GM23338 (cell line): ENCODE measurements around the gene ATP2A3. TPM values are rescaled to one million over a fixed set of nuclear protein-coding genes. Genes with fewer than 3 reads are reported as not detected.

Experiments used
- ATAC-seq: fragments of 200-7000 bp; cut with Tn5 transposase; 3 replicates; pipeline ENCODE4 v1.9.1; 2020
- DNase-seq: peaks from one replicate; pipeline ENCODE4 v3.0.0-alpha.2; 2015; ENCODE audit warnings: low spot score
- H2AFZ ChIP-seq: fragments of 200-600 bp; sonication (generic); 2 replicates; pipeline ENCODE4 v1.8.0; 2016; ENCODE audit warnings: antibody characterized with exemption, mild to moderate bottlenecking, moderate library complexity
- H3F3A ChIP-seq: fragments of 200-600 bp; sonication (generic); replicated peaks from 2 replicates; pipeline ENCODE4 v1.8.0; 2017; ENCODE audit warnings: antibody characterized with exemption, mixed run types, low read depth
- H3K27ac ChIP-seq: fragments of 200-600 bp; sonication (generic); 2 replicates; pipeline ENCODE4 v1.6.1; 2016; ENCODE audit warnings: low read depth
- H3K27me3 ChIP-seq: fragments of 200-600 bp; sonication (generic); 2 replicates; pipeline ENCODE4 v1.8.0; 2016; ENCODE audit warnings: mild to moderate bottlenecking, mixed run types, moderate library complexity; ENCODE audit not compliant: insufficient read depth
- H3K36me3 ChIP-seq: fragments of 200-600 bp; sonication (generic); 2 replicates; pipeline ENCODE4 v1.8.0; 2016; ENCODE audit warnings: mild to moderate bottlenecking; ENCODE audit not compliant: insufficient read depth
- H3K4me1 ChIP-seq: fragments of 200-600 bp; sonication (generic); 2 replicates; pipeline ENCODE4 v1.8.0; 2016; ENCODE audit warnings: mild to moderate bottlenecking, moderate library complexity; ENCODE audit not compliant: insufficient read depth
- H3K4me2 ChIP-seq: fragments of 200-600 bp; sonication (generic); 2 replicates; pipeline ENCODE4 v1.7.1; 2017; ENCODE audit warnings: mixed run types
- H3K4me3 ChIP-seq: fragments of 200-600 bp; sonication (generic); 2 replicates; pipeline ENCODE4 v1.6.1; 2016; ENCODE audit warnings: mixed run types
- H3K79me2 ChIP-seq: fragments of 200-600 bp; sonication (generic); replicated peaks from 2 replicates; pipeline ENCODE4 v1.8.0; 2017; ENCODE audit warnings: mild to moderate bottlenecking; ENCODE audit not compliant: insufficient read depth
- H3K9me2 ChIP-seq: fragments of 200-600 bp; sonication (generic); 2 replicates; pipeline ENCODE4 v1.8.0; 2017; ENCODE audit not compliant: insufficient read depth
- H4K20me1 ChIP-seq: fragments of 200-600 bp; sonication (generic); replicated peaks from 2 replicates; pipeline ENCODE4 v1.8.0; 2017; ENCODE audit warnings: mild to moderate bottlenecking; ENCODE audit not compliant: insufficient read depth
- H3K27ac Mint-ChIP-seq: 2 replicates; pipeline ENCODE4 v1.8.0; 2020; ENCODE audit warnings: inconsistent platforms, mild to moderate bottlenecking, moderate library complexity, mixed read lengths
- H3K27me3 Mint-ChIP-seq: 3 replicates; pipeline ENCODE4 v1.8.0; 2022; ENCODE audit warnings: low read depth, mild to moderate bottlenecking, moderate library complexity, mixed read lengths, inconsistent platforms; ENCODE audit not compliant: insufficient read depth, poor library complexity
- H3K36me3 Mint-ChIP-seq: 3 replicates; pipeline ENCODE4 v1.8.0; 2021; ENCODE audit warnings: low read depth, mild to moderate bottlenecking, inconsistent platforms, moderate library complexity, mixed read lengths
- H3K4me1 Mint-ChIP-seq: 3 replicates; pipeline ENCODE4 v1.8.0; 2020; ENCODE audit warnings: mild to moderate bottlenecking, inconsistent platforms, mixed read lengths
- H3K4me3 Mint-ChIP-seq: 3 replicates; pipeline ENCODE4 v1.8.0; 2021; ENCODE audit warnings: moderate library complexity, mild to moderate bottlenecking, inconsistent platforms, mixed read lengths
- H3K9me3 Mint-ChIP-seq: 3 replicates; pipeline ENCODE4 v1.8.0; 2020; ENCODE audit warnings: moderate library complexity, mild to moderate bottlenecking, inconsistent platforms, mixed read lengths
- CREB1 ChIP-seq: fragments of 250-450 bp; sonication (Bioruptor Pico); IDR thresholded peaks from 2 replicates; pipeline ENCODE4 v1.5.0; 2020; ENCODE audit warnings: low read depth, mild to moderate bottlenecking, moderate library complexity
- EZH2 ChIP-seq: fragments of 200-600 bp; sonication (generic); IDR thresholded peaks from one replicate; pipeline ENCODE4 v1.8.0; 2017; ENCODE audit warnings: antibody characterized with exemption, mild to moderate bottlenecking, low read depth; ENCODE audit not compliant: unreplicated experiment
- JUNB ChIP-seq: IDR thresholded peaks from one replicate; pipeline ENCODE4 v1.6.1; 2016; ENCODE audit warnings: antibody characterized with exemption; ENCODE audit not compliant: unreplicated experiment
- NANOG ChIP-seq: IDR thresholded peaks from 2 replicates; pipeline ENCODE4 v1.6.1; 2016; ENCODE audit warnings: antibody characterized with exemption, borderline replicate concordance
- ZNF114 ChIP-seq: fragments of 250-450 bp; sonication (Bioruptor Pico); IDR thresholded peaks from 2 replicates; pipeline ENCODE4 v1.5.0; 2020; ENCODE audit warnings: mild to moderate bottlenecking, moderate library complexity
- ZNF331 ChIP-seq: fragments of 250-450 bp; sonication (Bioruptor Pico); IDR thresholded peaks from 2 replicates; pipeline ENCODE4 v1.5.0; 2020; ENCODE audit warnings: low read depth, mild to moderate bottlenecking, moderate library complexity
- ZNF462 ChIP-seq: fragments of 250-450 bp; sonication (Bioruptor Pico); IDR thresholded peaks from 2 replicates; pipeline ENCODE4 v1.5.0; 2020; ENCODE audit warnings: mild to moderate bottlenecking, moderate library complexity
- polyA plus RNA-seq: library from polyadenylated mRNA; unstranded; fragments of >200 nt; fragmentation: Nextera tagmentation; extraction: Ambion mirVana; gene quantifications from 2 replicates; pipeline ENCODE4 v1.2.1, GENCODE V29; 2016
- total RNA-seq: library from RNA; depleted of rRNA; stranded (reverse); fragments of >200 nt; shearing (Covaris generic); gene quantifications from 2 replicates; pipeline ENCODE4 v1.2.3, GENCODE V29; 2014

The ATP2A3 gene
- total and polyA plus RNA-seq, 2 experiments from 2014 or later, result 9.6 to 35.2 TPM

- H3K79me2 ChIP-seq, result no peaks in the 10 kb centered on the region
- Mint-ChIP-seq H3K4me3 (no peak overlapping the region), H3K9me3 (peaks cover 9% of the 10 kb centered on the region), H3K27ac (no peak overlapping the region), H3K27me3 (peaks cover 24% of the 10 kb centered on the region), H3K36me3 (peaks cover 8% of the 10 kb centered on the region), H3K4me1 (peaks cover 19% of the 10 kb centered on the region)
- no peak for DNase-seq
- no peaks in the 10 kb centered on the region for H3F3A ChIP-seq
- TF ChIP-seq ZNF462 (CRISPR knock-in tag), result no peak
- no peak for TF ChIP-seq EZH2
- H3K4me1 ChIP-seq, result no peaks in the 10 kb centered on the region
- H3K27ac ChIP-seq, result no peak overlapping the region
- H3K27me3 ChIP-seq, result no peaks in the 10 kb centered on the region
- H2AFZ ChIP-seq, result no peak overlapping the region
- H3K9me2 ChIP-seq, result no peaks in the 10 kb centered on the region
- H3K4me3 ChIP-seq, result no peak overlapping the region
- no peaks in the 10 kb centered on the region for H4K20me1 ChIP-seq
- no peaks in the 10 kb centered on the region for H3K36me3 ChIP-seq
- no peak overlapping the region for H3K4me2 ChIP-seq
- ATAC-seq, result no peak; the same call in 2 of the 3 replicates
These were observed 8.1 kb upstream of the ATP2A3 start for GRCh38 chr17:3972281-3972731.

- no peak overlapping the region for H3K27ac ChIP-seq
- no peaks in the 10 kb centered on the region for H3K9me2 ChIP-seq
- H3K27me3 ChIP-seq, result no peaks in the 10 kb centered on the region
- Mint-ChIP-seq H3K9me3 (peaks cover 9% of the 10 kb centered on the region), H3K27me3 (peaks cover 25% of the 10 kb centered on the region), H3K27ac (no peak overlapping the region), H3K36me3 (peaks cover 8% of the 10 kb centered on the region), H3K4me3 (no peak overlapping the region; the same call in 2 of the 3 replicates), H3K4me1 (peaks cover 16% of the 10 kb centered on the region)
- DNase-seq, result no peak
- H3K4me2 ChIP-seq, result no peak overlapping the region
- ATAC-seq, result no peak
- H4K20me1 ChIP-seq, result no peaks in the 10 kb centered on the region
- H3F3A ChIP-seq, result no peaks in the 10 kb centered on the region
- no peaks in the 10 kb centered on the region for H3K4me1 ChIP-seq
- H3K79me2 ChIP-seq, result no peaks in the 10 kb centered on the region
- no peak for TF ChIP-seq ZNF114 (CRISPR knock-in tag)
- TF ChIP-seq JUNB, result no peak
- TF ChIP-seq ZNF331, result no peak
- TF ChIP-seq CREB1 (CRISPR knock-in tag), result no peak
- no peak for TF ChIP-seq NANOG
- no peak for TF ChIP-seq EZH2
- H3K4me3 ChIP-seq, result no peak overlapping the region
- H2AFZ ChIP-seq, result no peak overlapping the region
- no peaks in the 10 kb centered on the region for H3K36me3 ChIP-seq
These were observed 6.4 kb upstream of the ATP2A3 start for GRCh38 chr17:3970668-3971067.
